HepG2 (cell line): ENCODE data around the gene ARCN1. TPM values are rescaled to one million over a fixed set of nuclear protein-coding genes. Genes with fewer than 3 reads are reported as not detected.

Experiments
- ATAC-seq: fragments of 200-7000 bp; cut with Tn5 transposase; 3 replicates; pipeline ENCODE4 v1.9.1; 2020; ENCODE audit warnings: mild to moderate bottlenecking, moderate library complexity
- BruUV-seq: library from RNA; stranded (reverse); fragments of 400-500 nt; replicated peaks from 2 replicates; lab custom pipeline; 2021; lab: Mats Ljungman, UMichigan
- CTCF ChIA-PET: fragments of 300-600 bp; formaldehyde crosslinking; extraction: SDS; loops from one replicate; lab custom pipeline; 2021; ENCODE audit warnings: low total read pairs, inconsistent platforms, low intra/inter-chr PET ratio; lab: Yijun Ruan, JAX
- POLR2A ChIA-PET: fragments of 350-600 bp; sonication (Branson Sonifier 250); formaldehyde crosslinking; loops from one replicate; lab custom pipeline; 2020; ENCODE audit warnings: antibody characterized with exemption, inconsistent platforms; lab: Yijun Ruan, JAX
- DNase-seq: peaks from one replicate; pipeline ENCODE4 v3.0.0-alpha.2; 2015; ENCODE audit warnings: low spot score
- FAIRE-seq: peaks from 3 replicates; lab custom pipeline; 2011; peaks lifted over from hg19 to GRCh38; lab: Jason Lieb, UNC
- H2AFZ ChIP-seq: one replicate; pipeline ENCODE4 v1.6.1; 2011; ENCODE audit warnings: low read length, inconsistent platforms
- H3K27ac ChIP-seq: fragments of 300-600 bp; 3 replicates; pipeline ENCODE4 v1.8.0; 2011; ENCODE audit warnings: mixed run types, mild to moderate bottlenecking, mixed read lengths, low read length, inconsistent platforms; ENCODE audit not compliant: insufficient read depth; ENCODE audit errors: extremely low read length
- H3K27me3 ChIP-seq, 2 experiments: fragments of 200-600 bp in 1 of 2; 2 replicates in 1 of 2; 3 replicates in 1 of 2; pipeline versions ENCODE4 v1.6.0 to v1.8.0; 2011; ENCODE audit warnings: low read length in 2 of 2, mild to moderate bottlenecking in 2 of 2, moderate library complexity in 2 of 2, inconsistent platforms in 1 of 2; ENCODE audit not compliant: insufficient read depth in 2 of 2, control insufficient read depth in 1 of 2
- H3K36me3 ChIP-seq, 2 experiments: fragments of 200-600 bp in 1 of 2; replicated peaks in 1 of 2; 2 replicates in 1 of 2; 3 replicates in 1 of 2; pipeline versions ENCODE4 v1.5.1 to v1.8.0; 2011; ENCODE audit warnings: low read length in 2 of 2, inconsistent platforms in 1 of 2; ENCODE audit not compliant: insufficient read depth in 2 of 2, control insufficient read depth in 1 of 2
- H3K4me1 ChIP-seq: 2 replicates; pipeline ENCODE4 v1.5.1; 2012; ENCODE audit warnings: low read length, inconsistent platforms; ENCODE audit not compliant: insufficient read depth
- H3K4me2 ChIP-seq: 2 replicates; pipeline ENCODE4 v1.6.0; 2011; ENCODE audit warnings: low read depth, low read length, inconsistent platforms
- H3K4me3 ChIP-seq, 3 experiments: fragments of 200-600 bp in 1 of 3; sonication (generic), shearing (Covaris generic) in 1 of 3; replicated peaks in 1 of 3; 2 replicates each; pipeline ENCODE4 v1.5.1; 2011 to 2016; ENCODE audit warnings: low read length in 3 of 3, inconsistent platforms in 2 of 3, low read depth in 2 of 3, mild to moderate bottlenecking in 2 of 3, control low read depth in 1 of 3, mixed read lengths in 1 of 3; ENCODE audit not compliant: insufficient read depth in 1 of 3
- H3K79me2 ChIP-seq: one replicate; pipeline ENCODE4 v1.6.1; 2011; ENCODE audit warnings: low read length, inconsistent platforms; ENCODE audit not compliant: insufficient read depth
- H3K9ac ChIP-seq: 2 replicates; pipeline ENCODE4 v1.6.0; 2011; ENCODE audit warnings: mild to moderate bottlenecking, low read depth, low read length, inconsistent platforms; ENCODE audit not compliant: insufficient read depth
- H3K9me3 ChIP-seq: 2 replicates; pipeline ENCODE4 v1.5.1; 2012; ENCODE audit warnings: mild to moderate bottlenecking, low read length
- H4K20me1 ChIP-seq: 2 replicates; pipeline ENCODE4 v1.6.0; 2011; ENCODE audit warnings: inconsistent platforms, mild to moderate bottlenecking, low read length, moderate library complexity; ENCODE audit not compliant: insufficient read depth
- AGO2 ChIP-seq: fragments of 200-400 bp; formaldehyde crosslinking; optimal IDR thresholded peaks from 2 replicates; pipeline ENCODE3; 2017; ENCODE audit warnings: mild to moderate bottlenecking, low read depth, low read length, moderate library complexity
- ELF1 ChIP-seq: sonication (generic); formaldehyde crosslinking; IDR thresholded peaks from 2 replicates; pipeline ENCODE4 v1.4.0; 2020; ENCODE audit warnings: missing genetic modification reagents
- GATA4 ChIP-seq: sonication (generic); IDR thresholded peaks from 2 replicates; pipeline ENCODE4 v1.6.1; 2016; ENCODE audit warnings: antibody characterized with exemption, low read depth, borderline replicate concordance
- ZBTB33 ChIP-seq: sonication (generic); formaldehyde crosslinking; IDR thresholded peaks from 2 replicates; pipeline ENCODE4 v1.4.0; 2020; ENCODE audit warnings: missing genetic modification reagents
- ZNF451 ChIP-seq: sonication (generic); formaldehyde crosslinking; IDR thresholded peaks from 2 replicates; pipeline ENCODE4 v1.5.0; 2020; ENCODE audit warnings: mild to moderate bottlenecking, missing genetic modification reagents
- ZNF709 ChIP-seq: sonication (generic); formaldehyde crosslinking; IDR thresholded peaks from 2 replicates; pipeline ENCODE4 v1.5.0; 2020; ENCODE audit warnings: mild to moderate bottlenecking, missing genetic modification reagents
- ZNF770 ChIP-seq: sonication (generic); formaldehyde crosslinking; IDR thresholded peaks from 2 replicates; pipeline ENCODE4 v1.5.0; 2020; ENCODE audit warnings: mild to moderate bottlenecking, missing genetic modification reagents
- ZSCAN12 ChIP-seq: sonication (generic); formaldehyde crosslinking; IDR thresholded peaks from 2 replicates; pipeline ENCODE4 v1.9.0; 2021; ENCODE audit warnings: mild to moderate bottlenecking, missing genetic modification reagents
- WGBS: methylation state at CpG from one replicate; pipeline ENCODE4 v1.1.6; 2017; ENCODE audit warnings: low lambda C conversion rate; 5-methylcytosine and 5-hydroxymethylcytosine counted together
- in situ Hi-C: cut with HindIII; loops from 2 replicates; pipeline ENCODE4 v1.10.0; 2017; ENCODE audit warnings: low pct_unique_long_range_greater_than_20kb; ENCODE audit not compliant: extremely low pct_ligation_motif_present
- intact Hi-C: fragments of 100-400 bp; cut with micrococcal nuclease; formaldehyde crosslinking; loops from one replicate; pipeline ENCODE4 v1.10.0; 2022; ENCODE audit not compliant: unreplicated experiment
- polyA plus RNA-seq, 8 experiments: library from polyadenylated mRNA; depleted of rRNA in 3 of 8; stranded (reverse) in 7 of 8; unstranded in 1 of 8; fragments of >200 nt; fragmentation: Illumina TruSeq in 4 of 8; extraction: Trizol in 4 of 8; gene quantifications; 2 replicates each; pipeline versions ENCODE4 v1.2.1 to v1.2.3, GENCODE V29; 2011 to 2016; ENCODE audit warnings: low read depth in 4 of 8, missing spikeins in 1 of 8, mixed read lengths in 1 of 8; ENCODE audit not compliant: insufficient read depth in 1 of 8
- total RNA-seq, 5 experiments: library from RNA; depleted of rRNA; stranded (reverse); fragments of >200 nt; fragmentation: Illumina TruSeq; extraction: Trizol; gene quantifications; 2 replicates each; pipeline ENCODE4 v1.2.3, GENCODE V29; 2016; ENCODE audit warnings: low read depth in 1 of 5

ARCN1 gene
- total and polyA plus RNA-seq, 2 of the 13 experiments (the other 11 are each of a cell fraction or from before 2014, with no cell fraction given), result 148 to 200 TPM

GRCh38 chr11:118635237-118635591 lies 63.0 kb downstream of the ARCN1 start:
- WGBS, result 94% methylated on average over 11 of the region's 15 CpGs
- DNase-seq, result no peak
- no peaks in the 10 kb centered on the region for H3K27me3 ChIP-seq
- no peaks in the 10 kb centered on the region for H3K79me2 ChIP-seq
- H4K20me1 ChIP-seq, result no peaks in the 10 kb centered on the region
- ChIA-PET POLR2A (interaction anchor here (1.3 to 4.3 kb wide), 4 partner anchors 12 to 155 kb away, joined by 4 to 29 read pairs (median 5); partner anchors contain the start of gene DDX6), CTCF (no interaction called here)
- H3K9me3 ChIP-seq, result no peaks in the 10 kb centered on the region
- no peak for TF ChIP-seq ZSCAN12 (CRISPR knock-in tag)
- no peak for TF ChIP-seq GATA4
- peak; percentile 66 for TF ChIP-seq AGO2
- TF ChIP-seq ZNF709 (CRISPR knock-in tag), result no peak
- TF ChIP-seq ELF1, result no peak
- TF ChIP-seq ZNF451, result no peak
- TF ChIP-seq ZNF770, result no peak
- 0 out of 2 replicates have a peak, but pooled peaks have one; percentile 43 for TF ChIP-seq ZBTB33 (CRISPR knock-in tag)
- no peak overlapping the region for H3K27ac ChIP-seq
- no peak for FAIRE-seq
- peaks cover 0 to 6% of the 10 kb centered on the region in 2 experiments; a peak in 2 of 5 replicates for H3K36me3 ChIP-seq
- no peak overlapping the region for H2AFZ ChIP-seq
- ATAC-seq, result no peak; the same call in 2 of the 3 replicates
- intact Hi-C loops (no loop called here), in situ Hi-C loops (no loop called here)
- H3K4me1 ChIP-seq, result peaks cover 9% of the 10 kb centered on the region
- H3K9ac ChIP-seq, result no peak overlapping the region
- no TSS peak for BruUV-seq
- H3K4me3 ChIP-seq, result peak overlapping the region in 1 of 3 experiments; percentile 32; a peak in 1 of 6 replicates
- peak overlapping the region; percentile 72; the same call in 1 of the 2 replicates for H3K4me2 ChIP-seq
